IMR-90 (cell line): ENCODE measurements around the gene ELP4. TPM values are rescaled to one million over a fixed set of nuclear protein-coding genes. Genes with fewer than 3 reads are reported as not detected.

Experiments
- ATAC-seq: fragments of 200-7000 bp; cut with Tn5 transposase; 2 replicates; pipeline ENCODE4 v1.9.1; 2020; ENCODE audit warnings: low read depth, mild to moderate bottlenecking, moderate library complexity
- BruUV-seq: library from RNA; stranded (reverse); fragments of 400-500 nt; replicated peaks from 2 replicates; lab custom pipeline; 2021; lab: Mats Ljungman, UMichigan
- CTCF ChIA-PET: fragments of 300-600 bp; formaldehyde crosslinking; extraction: SDS; loops from one replicate; lab custom pipeline; 2021; ENCODE audit warnings: antibody characterized with exemption; lab: Yijun Ruan, JAX
- POLR2A ChIA-PET: fragments of 300-600 bp; sonication (Branson Sonifier 250); formaldehyde crosslinking; loops from one replicate; lab custom pipeline; 2022; ENCODE audit warnings: antibody characterized with exemption; ENCODE audit not compliant: unreplicated experiment; lab: Charles Lee
- DNase-seq: peaks from one replicate; pipeline ENCODE4 v3.0.0; 2013
- H2AFZ ChIP-seq: replicated peaks from 2 replicates; pipeline ENCODE3; 2013; ENCODE audit warnings: low read length, mild to moderate bottlenecking; ENCODE audit not compliant: poor library complexity
- H2AK5ac ChIP-seq: 2 replicates; pipeline ENCODE4 v1.6.1; 2013; ENCODE audit warnings: low read depth, low read length, inconsistent platforms
- H2AK9ac ChIP-seq: replicated peaks from 2 replicates; pipeline ENCODE3; 2013; ENCODE audit warnings: mild to moderate bottlenecking, low read depth, low read length, moderate library complexity; ENCODE audit not compliant: poor library complexity
- H2BK120ac ChIP-seq: 2 replicates; pipeline ENCODE4 v1.6.1; 2013; ENCODE audit warnings: low read depth, low read length, inconsistent platforms
- H2BK15ac ChIP-seq: 3 replicates; pipeline ENCODE4 v1.6.1; 2013; ENCODE audit warnings: low read depth, low read length, inconsistent platforms
- H2BK20ac ChIP-seq: 2 replicates; pipeline ENCODE4 v1.6.1; 2013; ENCODE audit warnings: low read depth, mild to moderate bottlenecking, inconsistent platforms, low read length, moderate library complexity
- H2BK5ac ChIP-seq: 2 replicates; pipeline ENCODE4 v1.6.1; 2013; ENCODE audit warnings: mild to moderate bottlenecking, low read depth, low read length, inconsistent platforms; ENCODE audit not compliant: poor library complexity, severe bottlenecking
- H3K14ac ChIP-seq: replicated peaks from 2 replicates; pipeline ENCODE4 v1.6.1; 2013; ENCODE audit warnings: low read depth, low read length, inconsistent platforms
- H3K18ac ChIP-seq: 2 replicates; pipeline ENCODE4 v1.6.1; 2013; ENCODE audit warnings: low read depth, low read length, control low read depth
- H3K23ac ChIP-seq: 2 replicates; pipeline ENCODE4 v1.6.1; 2013; ENCODE audit warnings: low read depth, low read length, inconsistent platforms
- H3K27ac ChIP-seq: 2 replicates; pipeline ENCODE4 v1.5.1; 2013; ENCODE audit warnings: mild to moderate bottlenecking, control low read depth, low read length; ENCODE audit not compliant: insufficient read depth
- H3K27me3 ChIP-seq: 2 replicates; pipeline ENCODE4 v1.6.1; 2013; ENCODE audit warnings: low read length; ENCODE audit not compliant: control insufficient read depth, insufficient read depth
- H3K36me3 ChIP-seq: 2 replicates; pipeline ENCODE4 v1.6.1; 2013; ENCODE audit warnings: low read length, mixed read lengths; ENCODE audit not compliant: control insufficient read depth, insufficient read depth
- H3K4ac ChIP-seq: 2 replicates; pipeline ENCODE4 v1.6.1; 2013; ENCODE audit warnings: low read depth, low read length, inconsistent platforms
- H3K4me1 ChIP-seq: 2 replicates; pipeline ENCODE4 v1.6.1; 2013; ENCODE audit warnings: low read length, mixed read lengths; ENCODE audit not compliant: control insufficient read depth, insufficient read depth
- H3K4me2 ChIP-seq: 2 replicates; pipeline ENCODE4 v1.6.1; 2013; ENCODE audit warnings: low read depth, mild to moderate bottlenecking, control low read depth, low read length, moderate library complexity
- H3K4me3 ChIP-seq: 2 replicates; pipeline ENCODE4 v1.5.1; 2013; ENCODE audit warnings: low read depth, mild to moderate bottlenecking, control low read depth, low read length, moderate library complexity; ENCODE audit not compliant: insufficient read depth
- H3K56ac ChIP-seq: 2 replicates; pipeline ENCODE4 v1.6.1; 2013; ENCODE audit warnings: low read length, inconsistent platforms; ENCODE audit not compliant: insufficient read depth; ENCODE audit errors: extremely low read depth
- H3K79me1 ChIP-seq, 2 experiments: 2 replicates each; pipeline ENCODE4 v1.6.1; 2013; ENCODE audit warnings: low read length in 2 of 2, inconsistent platforms in 1 of 2, low read depth in 1 of 2
- H3K9ac ChIP-seq: 2 replicates; pipeline ENCODE4 v1.6.1; 2013; ENCODE audit warnings: low read depth, low read length, control low read depth
- H3K9me1 ChIP-seq: 2 replicates; pipeline ENCODE4 v1.6.1; 2013; ENCODE audit warnings: low read length, inconsistent platforms; ENCODE audit not compliant: insufficient read depth
- H3K9me3 ChIP-seq: 2 replicates; pipeline ENCODE4 v1.6.1; 2013; ENCODE audit warnings: low read length; ENCODE audit not compliant: control insufficient read depth, insufficient read depth
- H4K20me1 ChIP-seq: 2 replicates; pipeline ENCODE4 v1.6.1; 2013; ENCODE audit warnings: low read length, inconsistent platforms; ENCODE audit not compliant: insufficient read depth
- H4K5ac ChIP-seq: 2 replicates; pipeline ENCODE4 v1.6.1; 2013; ENCODE audit warnings: mild to moderate bottlenecking, low read depth, low read length, control low read depth
- H4K8ac ChIP-seq, 2 experiments: 2 replicates each; pipeline ENCODE4 v1.6.1; 2013; ENCODE audit warnings: low read depth in 2 of 2, low read length in 2 of 2, control low read depth in 1 of 2, inconsistent platforms in 1 of 2
- H4K91ac ChIP-seq: 2 replicates; pipeline ENCODE4 v1.6.1; 2013; ENCODE audit warnings: low read depth, low read length, inconsistent platforms; ENCODE audit not compliant: insufficient read depth
- BHLHE40 ChIP-seq: fragments of 150-350 bp; IDR thresholded peaks from 2 replicates; pipeline ENCODE4 v1.6.1; 2016; ENCODE audit warnings: mild to moderate bottlenecking, low read depth, low read length
- CEBPB ChIP-seq: IDR thresholded peaks from 2 replicates; pipeline ENCODE4 v1.6.1; 2012; ENCODE audit warnings: low read depth, low read length, improper control_type of control experiment
- ELK1 ChIP-seq: fragments of 150-350 bp; IDR thresholded peaks from 2 replicates; pipeline ENCODE4 v1.6.1; 2016; ENCODE audit warnings: low read depth, mild to moderate bottlenecking, low read length, moderate library complexity, borderline replicate concordance
- RAD21 ChIP-seq: IDR thresholded peaks from 2 replicates; pipeline ENCODE4 v1.6.1; 2012; ENCODE audit warnings: low read length, improper control_type of control experiment
- RCOR1 ChIP-seq: IDR thresholded peaks from 2 replicates; pipeline ENCODE4 v1.6.1; 2012; ENCODE audit warnings: mild to moderate bottlenecking, low read length, improper control_type of control experiment; ENCODE audit not compliant: insufficient replicate concordance
- WGBS, 2 experiments: methylation state at CpG; one replicate each; pipeline versions ENCODE4 v1.1.5 to v1.1.7; 2013; ENCODE audit warnings: missing lambda C conversion rate in 2 of 2; ENCODE audit not compliant: insufficient read length in 1 of 2; ENCODE audit errors: extremely low coverage in 2 of 2; 5-methylcytosine and 5-hydroxymethylcytosine counted together
- dilution Hi-C: fragments of 300-500 bp; cut with HindIII; formaldehyde crosslinking; loops from one replicate; pipeline ENCODE4 v1.14.3; 2018; ENCODE audit warnings: low sequenced_read_pairs; ENCODE audit not compliant: unreplicated experiment
- in situ Hi-C: fragments of 300-500 bp; cut with MboI; formaldehyde crosslinking; loops from 3 replicates; pipeline ENCODE4 v1.14.3; 2019; ENCODE audit warnings: low sequenced_read_pairs, inconsistent platforms, mixed read lengths
- intact Hi-C: fragments of 100-400 bp; cut with micrococcal nuclease; formaldehyde crosslinking; loops from 2 replicates; pipeline ENCODE4 v1.10.0; 2022
- polyA plus RNA-seq, 3 experiments: library from polyadenylated mRNA; depleted of rRNA; stranded (reverse); fragments of >200 nt; gene quantifications; 2 replicates each; pipeline ENCODE4 v1.2.3, GENCODE V29; 2012; ENCODE audit warnings: low replicate concordance in 1 of 3
- total RNA-seq: library from RNA; depleted of rRNA; stranded (reverse); fragments of >200 nt; gene quantifications from 2 replicates; pipeline ENCODE4 v1.2.3, GENCODE V29; 2012

The ELP4 gene
- total and polyA plus RNA-seq, 2 of the 4 experiments (the other 2 are of a cell fraction) = 8.4 to 20.4 TPM

GRCh38 chr11:31767685-31768084 lies 258.1 kb downstream of the ELP4 start:
- Histone ChIP-seq H2AFZ (no peak overlapping the region), H3K79me1 (no peaks in the 10 kb centered on the region), H3K4ac (no peak overlapping the region), H3K23ac (no peak overlapping the region), H3K9me1 (no peaks in the 10 kb centered on the region), H3K4me1 (no peaks in the 10 kb centered on the region), H3K56ac (no peak overlapping the region), H2BK15ac (no peak overlapping the region), H2AK9ac (no peak overlapping the region), H3K27ac (no peak overlapping the region), H3K4me2 (no peak overlapping the region), H3K14ac (no peak overlapping the region), H4K8ac (no peak overlapping the region), H2AK5ac (no peak overlapping the region), H4K20me1 (no peaks in the 10 kb centered on the region), H3K36me3 (no peaks in the 10 kb centered on the region), H3K9me3 (no peaks in the 10 kb centered on the region), H3K9ac (no peak overlapping the region), H4K91ac (no peak overlapping the region), H3K18ac (no peak overlapping the region), H2BK120ac (no peak overlapping the region), H3K4me3 (no peak overlapping the region), H3K27me3 (no peaks in the 10 kb centered on the region), H2BK5ac (no peak overlapping the region), H4K5ac (no peak overlapping the region), H2BK20ac (no peak overlapping the region)
- dilution Hi-C loops (no loop called here), in situ Hi-C loops (no loop called here), intact Hi-C loops (no loop called here)
- WGBS, 2 experiments = no CpG with 5 or more reads among the region's 2 CpGs
- DNase-seq (no peak), ATAC-seq (no peak)
- CTCF ChIA-PET = interaction anchor here (0.6 kb wide), 1 partner anchor 10 kb away, joined by 7 read pairs; no protein-coding TSS in a partner anchor
- TF ChIP-seq CEBPB (no peak), BHLHE40 (no peak), RAD21 (no peak), RCOR1 (no peak), ELK1 (no peak)
- BruUV-seq = no TSS peak
- POLR2A ChIA-PET = no interaction called here
